Measurements from ENCODE around the gene MYO10.

GRCh38 chr5:16727755-16728325 lies 208.2 kb downstream of the MYO10 start:
- TF ChIP-seq CTCF (IDR thresholded peaks at IDR 0.05) = no peak
- TF ChIP-seq POLR2A (IDR thresholded peaks at IDR 0.05) = no peak

Data from Peyer's patch (tissue), 4 donors.